AG10803 (cell line): ENCODE measurements around the gene NBEAL2.
A peak's percentile ranks its signal among the peaks of the same experiment; 100 is the strongest.

Experiments
- DNase-seq: peaks from one replicate; pipeline ENCODE4 v3.0.0; 2010; ENCODE audit warnings: low read depth
- H3K4me3 ChIP-seq: 2 replicates; pipeline ENCODE4 v1.5.1; 2011; ENCODE audit warnings: mild to moderate bottlenecking, low read length, control low read depth
- TF ChIP-seq, protein P1 (sequence below): conservative IDR thresholded peaks from 2 replicates; pipeline ENCODE4 v1.5.1; 2011; ENCODE audit warnings: mild to moderate bottlenecking, low read length, control low read depth, inconsistent platforms

NBEAL2 gene

DNA sequence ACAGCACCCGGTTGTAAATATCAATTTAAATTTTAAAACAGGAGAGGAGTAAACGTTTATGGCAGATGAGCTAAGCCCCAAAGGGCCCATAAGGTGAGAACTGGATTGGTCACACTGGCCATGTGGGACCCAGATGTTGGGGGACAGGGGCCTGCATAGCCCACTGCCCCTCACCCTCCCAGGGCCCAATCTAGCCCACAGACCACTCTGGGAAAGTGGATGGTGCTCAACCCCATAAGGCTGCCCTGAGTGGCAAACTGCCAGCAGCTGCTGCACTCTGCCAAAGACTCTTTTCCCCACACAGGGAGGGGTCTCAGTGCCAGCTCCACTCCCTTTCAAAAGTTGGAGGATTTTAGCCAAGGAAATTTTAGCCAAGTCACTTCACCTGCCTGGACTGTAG lies 45.4 kb upstream of the NBEAL2 start:
- no peak for DNase-seq
- TF ChIP-seq, protein P1, sequence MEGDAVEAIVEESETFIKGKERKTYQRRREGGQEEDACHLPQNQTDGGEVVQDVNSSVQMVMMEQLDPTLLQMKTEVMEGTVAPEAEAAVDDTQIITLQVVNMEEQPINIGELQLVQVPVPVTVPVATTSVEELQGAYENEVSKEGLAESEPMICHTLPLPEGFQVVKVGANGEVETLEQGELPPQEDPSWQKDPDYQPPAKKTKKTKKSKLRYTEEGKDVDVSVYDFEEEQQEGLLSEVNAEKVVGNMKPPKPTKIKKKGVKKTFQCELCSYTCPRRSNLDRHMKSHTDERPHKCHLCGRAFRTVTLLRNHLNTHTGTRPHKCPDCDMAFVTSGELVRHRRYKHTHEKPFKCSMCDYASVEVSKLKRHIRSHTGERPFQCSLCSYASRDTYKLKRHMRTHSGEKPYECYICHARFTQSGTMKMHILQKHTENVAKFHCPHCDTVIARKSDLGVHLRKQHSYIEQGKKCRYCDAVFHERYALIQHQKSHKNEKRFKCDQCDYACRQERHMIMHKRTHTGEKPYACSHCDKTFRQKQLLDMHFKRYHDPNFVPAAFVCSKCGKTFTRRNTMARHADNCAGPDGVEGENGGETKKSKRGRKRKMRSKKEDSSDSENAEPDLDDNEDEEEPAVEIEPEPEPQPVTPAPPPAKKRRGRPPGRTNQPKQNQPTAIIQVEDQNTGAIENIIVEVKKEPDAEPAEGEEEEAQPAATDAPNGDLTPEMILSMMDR: no peak
- no peak overlapping the region for H3K4me3 ChIP-seq

DNA sequence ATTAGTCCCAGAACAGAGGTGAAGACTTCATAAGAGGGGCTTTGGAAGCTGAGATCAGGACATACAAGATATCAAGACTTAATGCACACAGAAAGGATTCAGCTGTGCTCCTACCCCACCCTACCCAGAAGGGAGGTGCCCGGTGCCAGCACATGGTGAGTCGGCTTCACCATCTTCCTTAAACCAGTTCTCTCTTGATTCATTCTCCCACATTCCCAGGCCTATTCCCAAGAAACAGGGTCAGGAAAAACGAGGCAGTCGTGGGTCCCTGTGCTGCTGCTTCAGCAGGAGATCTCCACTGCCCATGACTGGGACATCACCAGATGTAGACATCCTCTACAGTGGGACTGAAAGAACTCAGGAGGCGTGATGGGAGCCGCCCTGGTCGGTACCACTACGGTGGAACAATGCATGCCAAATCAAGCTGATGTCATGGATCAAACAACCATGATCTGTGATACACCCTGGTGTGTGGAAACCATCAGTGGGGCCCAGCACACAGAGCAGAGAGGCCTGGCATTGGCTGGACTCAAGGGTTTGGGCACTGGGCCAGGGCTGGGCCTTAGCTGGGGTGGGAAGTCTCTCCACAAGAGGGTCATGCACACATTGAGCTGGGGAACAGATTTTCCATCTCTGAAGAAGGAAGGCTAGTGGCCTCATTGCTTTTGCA lies 44.8 kb upstream of the NBEAL2 start:
- TF ChIP-seq, protein P1: no peak
- H3K4me3 ChIP-seq: no peak overlapping the region
- no peak for DNase-seq

DNA sequence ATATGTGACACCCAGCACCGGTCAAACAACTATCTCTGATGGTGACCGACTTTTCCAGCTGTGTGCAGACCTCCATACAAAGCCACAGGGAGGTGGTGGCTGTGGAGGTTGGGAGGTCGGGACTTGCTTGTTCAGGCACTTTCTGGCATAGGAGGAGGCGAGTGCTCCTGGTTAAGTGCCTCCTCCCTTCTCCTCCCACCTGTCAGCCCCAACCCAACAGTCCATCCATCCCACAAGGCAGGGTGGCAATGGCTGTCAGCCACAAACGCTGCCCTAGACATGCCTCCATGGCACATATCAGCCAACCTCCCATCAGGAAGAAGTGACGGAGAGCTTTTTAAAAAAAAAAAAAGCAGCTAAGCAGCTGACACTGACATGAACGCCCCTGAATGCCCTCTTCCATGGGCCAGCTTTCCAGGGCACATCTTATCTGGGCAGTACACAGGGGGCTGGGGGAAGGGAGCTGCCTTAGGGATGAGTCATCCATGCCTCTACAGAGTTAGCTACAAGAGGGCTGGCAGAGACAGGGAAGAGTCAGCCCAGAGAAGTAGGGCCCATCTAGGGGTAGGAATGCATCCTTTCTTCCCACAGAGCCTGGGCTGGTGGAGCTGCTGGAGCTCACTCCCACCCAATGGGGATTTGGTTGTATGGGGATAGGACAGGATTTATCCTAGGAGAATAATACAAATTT lies 44.2 kb upstream of the NBEAL2 start:
- peak; percentile 97 for DNase-seq
- TF ChIP-seq, protein P1: peak; percentile 91
- no peak overlapping the region for H3K4me3 ChIP-seq

DNA sequence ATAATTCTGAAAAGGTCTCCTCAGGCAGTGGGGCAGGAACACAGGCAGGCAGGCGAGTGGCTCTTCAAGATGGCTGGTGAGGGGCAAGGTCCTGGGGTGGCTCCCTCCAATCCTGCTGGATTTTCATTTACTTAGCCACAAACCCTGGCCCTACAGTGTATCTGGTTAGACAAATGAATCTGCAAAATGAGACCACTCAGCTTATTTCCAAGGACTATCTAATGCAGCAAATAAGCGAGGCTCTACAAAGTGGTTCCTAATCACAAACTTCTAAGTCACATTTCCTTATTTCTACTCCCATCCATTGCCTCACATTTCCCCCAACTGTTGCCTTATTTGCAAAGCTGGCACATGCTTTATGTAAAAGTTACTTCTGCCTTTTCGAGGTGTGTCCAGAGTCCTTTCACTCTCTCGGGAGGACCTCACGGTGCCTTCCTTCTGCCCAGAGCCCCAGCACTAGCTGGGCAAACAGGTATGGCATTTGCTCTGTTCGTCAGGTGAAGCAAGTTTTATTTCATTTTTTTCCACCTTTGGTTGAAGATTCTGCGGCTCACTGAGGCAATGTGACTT lies 43.4 kb upstream of the NBEAL2 start:
- TF ChIP-seq, protein P1: no peak
- DNase-seq: no peak
- H3K4me3 ChIP-seq: no peak overlapping the region

DNA sequence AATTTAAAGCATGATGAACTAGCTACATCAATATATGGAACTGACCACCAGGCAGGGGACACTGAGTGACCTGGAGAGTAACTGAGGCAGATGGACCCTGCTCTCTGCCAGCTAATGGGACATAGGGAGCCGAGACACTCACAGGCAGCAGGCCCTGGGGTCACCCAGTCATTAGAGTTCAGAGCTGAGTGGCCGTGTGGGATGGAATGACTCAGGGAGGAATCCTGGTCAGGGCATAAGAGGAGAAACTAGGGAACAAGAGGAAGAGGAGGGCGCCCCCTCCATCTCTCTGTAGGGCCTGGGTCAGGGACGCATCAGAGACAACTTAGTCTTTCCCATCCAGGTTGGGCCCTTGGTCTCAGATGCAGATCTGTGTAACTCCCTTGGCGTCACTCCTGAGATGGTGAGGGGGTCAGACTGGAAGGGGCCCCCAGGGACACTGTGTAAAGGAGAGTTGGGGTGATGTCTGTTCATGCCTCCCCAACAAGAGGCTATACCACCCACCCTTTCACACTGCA lies 42.7 kb upstream of the NBEAL2 start:
- peak; percentile 20 for DNase-seq
- TF ChIP-seq, protein P1: no peak
- H3K4me3 ChIP-seq: no peak overlapping the region

DNA sequence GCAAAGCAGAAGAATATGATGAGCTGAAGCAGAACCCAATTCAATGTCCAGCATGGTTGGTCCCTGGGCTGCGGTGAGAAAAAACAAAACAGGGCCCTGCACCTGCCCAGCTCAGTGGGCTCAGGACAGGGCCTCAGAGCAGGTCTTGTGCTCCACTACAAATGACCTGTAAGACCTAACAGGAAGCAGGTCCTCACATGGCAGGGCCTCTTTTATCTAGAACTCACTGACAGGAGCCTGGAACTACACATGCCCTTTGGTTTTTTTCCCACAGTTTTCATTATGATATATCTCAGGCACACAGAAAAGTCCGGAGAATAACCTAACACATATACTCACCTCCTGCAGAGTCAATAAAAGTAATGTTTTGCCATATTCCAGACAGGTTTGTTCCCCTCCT lies 41.3 kb upstream of the NBEAL2 start:
- DNase-seq: no peak
- H3K4me3 ChIP-seq: no peak overlapping the region
- TF ChIP-seq, protein P1: no peak
